ENCODE results near the gene NUMB.

NUMB gene

GRCh38 chr14:73427516-73428264 lies 30.7 kb downstream of the NUMB start:
- TF ChIP-seq POLR2AphosphoS5 (IDR thresholded peaks at IDR 0.05; ENCODE audit: low read depth, low read length) (no peak), SIN3A (IDR thresholded peaks at IDR 0.05; ENCODE audit: borderline replicate concordance, insufficient read depth, low read length) (no peak), TAF1 (IDR thresholded peaks at IDR 0.05; ENCODE audit: borderline replicate concordance, insufficient read depth, low read length) (no peak), FOXP2 (optimal IDR thresholded peaks at IDR 0.05; ENCODE audit: borderline replicate concordance, extremely low read depth, extremely low read length, insufficient read depth) (no peak), REST (IDR thresholded peaks at IDR 0.05; ENCODE audit: insufficient read depth in 1 of 2, low read depth in 2 of 2, low read length in 2 of 2) (no peak)

DNA sequence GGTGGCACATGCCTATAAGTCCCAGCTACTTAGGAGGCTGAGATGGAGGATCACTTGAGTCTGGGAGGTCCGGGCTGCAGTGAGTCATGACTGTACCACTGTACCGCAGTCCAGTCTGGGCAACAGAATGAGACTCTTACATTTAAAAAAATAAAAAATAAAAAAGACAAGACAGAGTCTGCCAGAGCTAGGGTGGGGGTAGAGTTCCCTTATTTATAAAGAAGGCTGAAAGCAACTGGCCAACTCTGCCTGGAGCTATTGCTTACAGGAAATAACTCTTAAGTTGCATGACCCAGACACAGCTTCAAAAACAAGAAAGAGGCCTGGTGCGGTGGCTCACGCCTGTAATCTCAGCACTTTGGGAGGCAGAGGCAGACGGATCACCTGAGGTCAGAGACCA lies 31.5 kb downstream of the NUMB start:
- no peak for TF ChIP-seq POLR2AphosphoS5 (IDR thresholded peaks at IDR 0.05; ENCODE audit: low read depth, low read length)
- TF ChIP-seq REST (IDR thresholded peaks at IDR 0.05; ENCODE audit: insufficient read depth in 1 of 2, low read depth in 2 of 2, low read length in 2 of 2), result no peak
- TF ChIP-seq FOXP2 (optimal IDR thresholded peaks at IDR 0.05; ENCODE audit: borderline replicate concordance, extremely low read depth, extremely low read length, insufficient read depth), result no peak
- TF ChIP-seq TAF1 (IDR thresholded peaks at IDR 0.05; ENCODE audit: borderline replicate concordance, insufficient read depth, low read length), result no peak
- no peak for TF ChIP-seq SIN3A (IDR thresholded peaks at IDR 0.05; ENCODE audit: borderline replicate concordance, insufficient read depth, low read length)

GRCh38 chr14:73424453-73424852 lies 33.9 kb downstream of the NUMB start:
- TF ChIP-seq POLR2AphosphoS5 (IDR thresholded peaks at IDR 0.05; ENCODE audit: low read depth, low read length) (no peak), SIN3A (IDR thresholded peaks at IDR 0.05; ENCODE audit: borderline replicate concordance, insufficient read depth, low read length) (no peak), FOXP2 (optimal IDR thresholded peaks at IDR 0.05; ENCODE audit: borderline replicate concordance, extremely low read depth, extremely low read length, insufficient read depth) (no peak), TAF1 (IDR thresholded peaks at IDR 0.05; ENCODE audit: borderline replicate concordance, insufficient read depth, low read length) (no peak), REST (IDR thresholded peaks at IDR 0.05; ENCODE audit: insufficient read depth in 1 of 2, low read depth in 2 of 2, low read length in 2 of 2) (no peak)

- TF ChIP-seq TAF1 (IDR thresholded peaks at IDR 0.05; ENCODE audit: borderline replicate concordance, insufficient read depth, low read length) (no peak), FOXP2 (optimal IDR thresholded peaks at IDR 0.05; ENCODE audit: borderline replicate concordance, extremely low read depth, extremely low read length, insufficient read depth) (no peak)
These were observed 35.8 kb downstream of the NUMB start for GRCh38 chr14:73422515-73422914.

DNA sequence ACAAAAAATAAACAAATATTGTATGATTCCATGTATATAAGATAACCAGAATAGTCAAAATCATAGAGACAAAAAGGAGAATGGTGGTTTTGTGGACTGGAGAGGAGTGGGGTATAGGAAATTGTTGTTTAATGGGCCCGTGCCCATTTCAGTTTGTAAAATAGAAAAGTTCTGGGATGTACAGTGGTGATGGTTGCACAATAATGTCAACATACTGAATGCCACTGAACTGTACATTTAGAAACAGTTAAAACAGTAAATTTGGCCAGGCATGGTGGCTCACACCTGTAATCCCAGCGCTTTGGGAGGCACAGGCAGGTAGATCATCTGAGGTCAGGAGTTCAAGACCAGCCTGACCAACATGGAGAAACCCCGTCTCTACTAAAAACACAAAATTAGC lies 40.1 kb downstream of the NUMB start:
- TF ChIP-seq FOXP2 (optimal IDR thresholded peaks at IDR 0.05; ENCODE audit: borderline replicate concordance, extremely low read depth, extremely low read length, insufficient read depth) (no peak), POLR2AphosphoS5 (IDR thresholded peaks at IDR 0.05; ENCODE audit: low read depth, low read length) (no peak), REST (IDR thresholded peaks at IDR 0.05; ENCODE audit: insufficient read depth in 1 of 2, low read depth in 2 of 2, low read length in 2 of 2) (no peak), TAF1 (IDR thresholded peaks at IDR 0.05; ENCODE audit: borderline replicate concordance, insufficient read depth, low read length) (no peak), SIN3A (IDR thresholded peaks at IDR 0.05; ENCODE audit: borderline replicate concordance, insufficient read depth, low read length) (no peak)

Measured in PFSK-1 (cell line).